ENCODE data around the gene CAPN11. TPM values are rescaled to one million over a fixed set of nuclear protein-coding genes. Genes with fewer than 3 reads are reported as not detected.

The CAPN11 gene
- total RNA-seq, result under 1 TPM in 1 of 2 experiments, not detected in 1; 0.13 TPM

DNA sequence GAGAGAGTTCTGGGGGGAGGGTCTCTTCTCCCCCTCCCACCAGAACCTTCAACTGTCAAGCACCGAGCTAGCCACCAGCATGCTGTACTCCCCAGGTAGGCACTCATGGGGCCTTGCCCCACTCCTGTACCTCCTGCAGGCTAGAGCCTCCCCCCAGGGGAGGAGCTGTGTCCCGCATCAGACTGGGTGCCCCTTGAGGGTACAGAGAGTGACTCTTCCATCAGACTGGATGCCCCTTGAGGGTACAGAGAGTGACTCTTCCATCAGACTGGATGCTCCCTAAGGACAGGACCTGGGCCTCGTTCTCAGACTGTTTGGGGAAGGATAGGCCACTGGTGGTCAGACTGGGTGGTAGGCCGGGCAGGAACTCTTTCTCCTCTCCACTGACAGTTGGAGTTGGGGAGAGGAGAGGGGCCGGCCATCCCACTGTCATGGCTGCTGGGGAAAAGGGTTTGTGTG, at the start of gene CAPN11:
CAPN11 (plus strand) TSS at position 51 of the 459 bp plus-strand sequence; CDS start at position 80, 29 bp downstream.
- no peak within 1 kb of the TSS for H3K4me3 Mint-ChIP-seq
- DNase-seq, result no peak
- peaks cover 6% of the 10 kb centered on the region for H3K4me1 Mint-ChIP-seq
- POLR2A ChIA-PET, result no interaction called here
- no peaks in the 10 kb centered on the region for H3K36me3 Mint-ChIP-seq (ENCODE audit: low read depth)
- H3K27me3 Mint-ChIP-seq, result peaks cover 9% of the 10 kb centered on the region
- H3K9me3 Mint-ChIP-seq, result no peaks in the 10 kb centered on the region
- no peak within 1 kb of the TSS for H3K27ac Mint-ChIP-seq
- CTCF ChIA-PET, result no interaction called here

DNA sequence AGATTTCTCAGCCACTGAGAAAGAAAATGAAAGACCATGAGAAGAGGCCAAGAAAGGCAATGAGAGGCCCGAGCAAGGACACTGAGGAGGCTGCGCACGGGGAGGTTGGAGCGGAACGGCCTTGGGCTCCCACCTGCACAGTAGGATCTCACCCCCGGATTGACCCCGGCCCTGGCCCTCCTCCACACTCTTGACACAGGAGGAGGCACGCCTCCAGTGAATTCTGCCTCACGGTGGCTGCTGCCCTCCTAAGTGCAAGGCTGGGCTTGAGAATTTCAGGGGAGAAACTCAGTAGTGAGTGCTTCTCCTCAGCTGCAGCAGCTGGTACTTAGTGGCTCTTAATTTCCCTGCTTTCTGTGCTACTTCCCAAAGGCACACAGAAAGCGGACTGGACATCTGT, 49.4 kb upstream of the CAPN11 start:
- Mint-ChIP-seq H3K4me3 (no peak overlapping the region), H3K9me3 (no peaks in the 10 kb centered on the region), H3K27me3 (no peaks in the 10 kb centered on the region), H3K36me3 (ENCODE audit: low read depth) (peaks cover 37% of the 10 kb centered on the region), H3K27ac (no peak overlapping the region), H3K4me1 (peaks cover 12% of the 10 kb centered on the region)
- CTCF ChIA-PET, result no interaction called here
- DNase-seq, result no peak
- POLR2A ChIA-PET, result no interaction called here

DNA sequence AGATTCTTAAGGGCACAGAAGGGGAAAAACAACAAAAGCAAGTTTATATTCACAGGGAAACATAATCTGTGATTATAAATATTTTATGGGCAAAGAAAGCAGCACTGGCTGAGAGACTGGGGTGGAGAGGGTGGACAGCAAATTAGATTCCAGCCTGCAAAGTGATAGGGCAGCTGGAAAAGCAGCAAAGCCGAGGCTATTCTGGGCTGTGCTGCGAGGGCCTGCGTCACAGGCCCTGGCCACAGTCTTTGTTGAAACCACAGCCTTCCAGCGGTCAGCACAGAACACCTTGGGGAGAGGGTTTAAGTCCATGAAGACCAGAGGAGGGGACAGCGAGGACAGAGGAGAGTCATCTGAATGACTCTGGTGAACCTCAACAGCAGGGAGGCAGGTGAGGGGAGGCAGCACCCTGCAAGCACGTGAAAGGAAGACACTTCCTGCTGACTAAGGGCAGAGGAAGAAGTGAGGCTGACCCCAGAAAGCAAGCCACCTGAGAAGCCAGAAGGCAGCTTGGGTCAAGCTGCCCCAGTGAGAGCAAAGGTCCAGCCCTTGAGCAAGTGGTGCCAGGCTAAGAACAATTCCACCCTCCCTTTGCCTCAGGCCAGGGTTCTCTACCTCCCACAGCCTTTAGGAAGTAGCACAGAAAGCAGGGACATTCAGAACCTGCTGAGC, 48.5 kb upstream of the CAPN11 start:
- Mint-ChIP-seq H3K27ac (no peak overlapping the region), H3K36me3 (ENCODE audit: low read depth) (peaks cover 37% of the 10 kb centered on the region), H3K4me1 (peaks cover 12% of the 10 kb centered on the region), H3K4me3 (no peak overlapping the region), H3K27me3 (no peaks in the 10 kb centered on the region), H3K9me3 (no peaks in the 10 kb centered on the region)
- POLR2A ChIA-PET, result interaction anchor here (0.6 to 1.1 kb wide), 2 partner anchors 12 to 207 kb away, joined by 3 read pairs; no protein-coding TSS in a partner anchor
- CTCF ChIA-PET, result interaction anchor here (1.0 to 2.1 kb wide), 2 partner anchors 12 to 15 kb away, joined by 3 to 6 read pairs; no protein-coding TSS in a partner anchor
- no peak for DNase-seq

DNA sequence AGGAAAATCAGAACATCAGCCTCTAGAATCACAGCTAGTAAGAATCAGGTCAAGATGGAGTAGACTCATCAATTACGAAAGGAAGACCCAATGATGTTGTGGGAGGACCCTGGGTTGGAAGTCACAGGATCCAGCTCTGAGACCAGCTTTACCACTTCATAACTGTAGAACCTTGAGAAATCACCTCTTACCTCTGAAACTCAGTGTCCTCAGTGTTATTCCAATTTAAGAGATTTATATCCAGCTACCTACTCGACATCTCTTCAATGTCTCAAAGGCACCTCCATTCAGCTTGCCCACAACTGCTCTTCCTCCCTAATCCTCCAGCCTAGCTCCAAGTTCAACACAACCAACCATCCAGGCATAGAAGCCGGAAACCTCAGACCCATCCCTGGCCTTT, 47.7 kb upstream of the CAPN11 start:
- no peak overlapping the region for H3K4me3 Mint-ChIP-seq
- ChIA-PET CTCF (interaction anchor here (0.9 to 2.1 kb wide), 4 partner anchors 8 to 32 kb away, joined by 3 to 6 read pairs (median 4); no protein-coding TSS in a partner anchor), POLR2A (interaction anchor here (0.6 to 1.1 kb wide), 2 partner anchors 11 to 206 kb away, joined by 3 read pairs; no protein-coding TSS in a partner anchor)
- no peak overlapping the region for H3K27ac Mint-ChIP-seq
- H3K4me1 Mint-ChIP-seq, result peaks cover 12% of the 10 kb centered on the region
- H3K27me3 Mint-ChIP-seq, result no peaks in the 10 kb centered on the region
- H3K9me3 Mint-ChIP-seq, result no peaks in the 10 kb centered on the region
- DNase-seq, result no peak
- peaks cover 39% of the 10 kb centered on the region for H3K36me3 Mint-ChIP-seq (ENCODE audit: low read depth)

DNA sequence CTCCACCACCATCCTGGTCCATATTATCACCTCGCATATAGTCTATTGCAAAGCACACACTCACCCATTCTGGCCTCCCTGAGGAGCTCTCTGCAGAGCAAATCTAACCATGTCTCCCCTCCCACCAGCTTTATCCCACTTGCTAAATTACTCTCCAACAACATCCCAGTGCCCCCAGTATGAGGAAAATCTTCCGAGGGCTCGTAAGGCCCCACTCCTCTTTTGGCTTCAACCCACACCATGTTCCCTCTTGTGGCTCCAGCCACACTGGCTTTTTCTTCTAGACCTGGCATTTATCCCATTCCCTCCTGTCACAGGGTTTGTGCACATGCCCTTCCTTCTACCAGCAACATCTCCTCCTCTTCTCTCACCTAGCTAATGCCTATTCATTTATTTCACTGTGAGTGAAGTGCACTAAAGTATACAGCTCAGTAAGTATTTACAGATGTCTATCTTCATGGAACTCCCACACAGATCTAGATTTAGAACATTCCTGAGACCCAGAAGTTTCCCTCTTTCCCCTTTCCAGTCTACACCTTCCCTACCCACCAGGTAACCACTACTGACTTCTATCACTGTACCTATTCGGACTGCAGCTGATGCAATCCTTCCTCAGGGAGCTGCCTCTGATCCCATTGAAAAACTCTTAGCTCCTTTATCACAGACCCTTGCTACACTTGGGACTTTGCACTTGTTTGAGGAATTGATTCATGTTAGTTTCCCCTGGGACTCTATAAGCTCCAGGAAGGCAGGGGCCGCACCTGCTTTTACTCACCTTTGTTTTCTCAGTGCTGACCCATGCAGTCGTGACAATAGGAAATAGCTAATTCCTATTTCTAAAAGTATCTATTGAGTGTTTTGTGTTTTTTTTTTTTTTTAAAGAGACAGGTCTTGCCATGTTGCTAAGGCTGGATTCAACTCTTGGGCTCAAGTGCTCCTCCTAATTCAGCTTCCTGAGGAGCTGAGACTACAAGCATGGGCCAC, 46.9 kb upstream of the CAPN11 start:
- peaks cover 38% of the 10 kb centered on the region for H3K36me3 Mint-ChIP-seq (ENCODE audit: low read depth)
- no peak for DNase-seq
- H3K4me3 Mint-ChIP-seq, result no peak overlapping the region
- ChIA-PET CTCF (interaction anchor here (0.9 to 2.1 kb wide), 5 partner anchors 9 to 33 kb away, joined by 3 to 6 read pairs (median 4); no protein-coding TSS in a partner anchor), POLR2A (interaction anchor here (1.0 to 1.1 kb wide), 3 partner anchors 10 to 145 kb away, joined by 3 to 4 read pairs (median 3); no protein-coding TSS in a partner anchor)
- no peaks in the 10 kb centered on the region for H3K9me3 Mint-ChIP-seq
- no peaks in the 10 kb centered on the region for H3K27me3 Mint-ChIP-seq
- no peak overlapping the region for H3K27ac Mint-ChIP-seq
- peaks cover 19% of the 10 kb centered on the region for H3K4me1 Mint-ChIP-seq

DNA sequence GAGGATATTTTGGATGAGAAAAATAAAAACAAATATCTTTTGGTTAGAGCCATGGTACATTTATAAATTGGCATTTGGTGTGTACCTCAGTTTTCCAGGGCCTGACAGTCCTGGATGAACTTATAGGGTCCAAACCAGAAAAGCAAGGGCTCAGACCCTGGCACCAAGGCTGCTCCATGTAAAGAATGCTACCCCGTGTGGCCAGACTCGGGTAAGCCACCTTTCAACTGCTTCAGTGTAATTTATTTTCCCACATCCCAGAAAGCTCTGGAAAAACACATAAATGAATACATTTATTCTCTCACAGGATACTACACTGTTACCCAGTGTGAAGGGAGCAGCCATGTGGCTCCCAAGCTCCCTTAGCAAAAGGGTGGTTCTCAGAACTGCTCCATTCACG, 45.2 kb upstream of the CAPN11 start:
- Mint-ChIP-seq H3K36me3 (ENCODE audit: low read depth) (peaks cover 45% of the 10 kb centered on the region), H3K9me3 (no peaks in the 10 kb centered on the region), H3K4me1 (peaks cover 25% of the 10 kb centered on the region), H3K27ac (no peak overlapping the region), H3K27me3 (no peaks in the 10 kb centered on the region), H3K4me3 (no peak overlapping the region)
- ChIA-PET CTCF (interaction anchor here (1.8 kb wide), 1 partner anchor 17 kb away, joined by 4 read pairs; no protein-coding TSS in a partner anchor), POLR2A (no interaction called here)
- DNase-seq, result no peak

DNA sequence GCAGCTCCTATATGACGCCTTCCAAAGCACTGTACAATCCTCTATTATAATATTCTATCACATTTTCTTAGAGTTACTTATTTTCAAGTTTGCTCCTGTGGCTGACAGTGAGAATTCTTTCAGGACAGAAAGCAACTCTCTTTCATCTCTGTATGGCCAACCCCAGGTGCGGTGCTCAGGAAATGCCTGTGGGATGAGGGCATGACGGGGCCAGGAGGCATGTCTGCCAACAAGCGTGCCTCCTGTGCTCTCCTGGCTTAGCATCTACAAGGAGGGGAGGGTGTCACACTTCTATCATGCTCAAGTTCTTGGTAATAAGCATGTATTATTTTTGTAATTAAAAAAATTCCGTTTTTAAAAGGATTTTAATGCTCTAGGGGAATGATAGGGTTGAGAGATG, 42.8 kb upstream of the CAPN11 start:
- Mint-ChIP-seq H3K36me3 (ENCODE audit: low read depth) (peaks cover 47% of the 10 kb centered on the region), H3K27ac (no peak overlapping the region), H3K4me1 (peaks cover 25% of the 10 kb centered on the region), H3K27me3 (no peaks in the 10 kb centered on the region), H3K9me3 (no peaks in the 10 kb centered on the region), H3K4me3 (no peak overlapping the region)
- ChIA-PET POLR2A (interaction anchor here (1.4 kb wide), 1 partner anchor 22 kb away, joined by 4 read pairs; no protein-coding TSS in a partner anchor), CTCF (no interaction called here)
- DNase-seq, result no peak

DNA sequence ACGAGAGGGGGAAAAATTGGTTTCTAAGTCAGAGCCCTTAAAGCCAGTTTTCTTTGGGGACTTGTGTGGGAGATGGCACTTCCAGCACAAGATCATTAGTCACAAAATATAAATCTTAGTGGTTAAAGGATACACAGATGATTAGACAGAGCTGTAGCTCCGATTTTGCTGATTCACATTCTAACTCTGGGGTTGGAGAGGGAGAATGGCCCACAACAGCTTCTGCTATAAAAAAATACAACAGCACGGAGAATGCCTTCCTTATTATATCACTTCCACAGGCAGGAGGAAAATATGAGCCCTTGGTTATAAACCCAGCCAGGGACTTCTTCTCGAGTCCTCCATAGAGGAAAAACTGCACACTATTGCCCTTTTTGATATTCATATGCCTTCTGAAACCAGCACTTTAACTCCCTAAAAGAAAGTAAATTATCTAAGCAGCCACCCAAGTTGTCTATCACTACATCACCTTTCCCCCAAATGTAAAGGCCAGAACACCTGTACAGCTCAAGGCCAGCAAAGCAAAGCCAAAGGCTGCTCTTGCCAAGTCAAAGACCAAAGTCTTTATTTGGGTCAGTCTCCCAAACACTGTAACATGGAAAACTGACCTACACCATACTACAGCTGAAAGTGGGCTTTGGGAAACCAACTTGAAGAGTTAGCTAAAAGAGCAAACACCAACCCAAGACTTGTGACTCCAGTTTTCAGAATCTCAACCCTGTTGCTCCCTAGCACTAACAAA, 41.8 kb upstream of the CAPN11 start:
- no peak overlapping the region for H3K4me3 Mint-ChIP-seq
- POLR2A ChIA-PET, result interaction anchor here (0.6 to 1.4 kb wide), 2 partner anchors 21 to 181 kb away, joined by 3 to 4 read pairs; no protein-coding TSS in a partner anchor
- no peaks in the 10 kb centered on the region for H3K27me3 Mint-ChIP-seq
- H3K9me3 Mint-ChIP-seq, result no peaks in the 10 kb centered on the region
- CTCF ChIA-PET, result interaction anchor here (1.6 kb wide), 1 partner anchor 348 kb away, joined by 3 read pairs; no protein-coding TSS in a partner anchor
- no peak overlapping the region for H3K27ac Mint-ChIP-seq
- peaks cover 25% of the 10 kb centered on the region for H3K4me1 Mint-ChIP-seq
- no peak for DNase-seq
- peaks cover 38% of the 10 kb centered on the region for H3K36me3 Mint-ChIP-seq (ENCODE audit: low read depth)

DNA sequence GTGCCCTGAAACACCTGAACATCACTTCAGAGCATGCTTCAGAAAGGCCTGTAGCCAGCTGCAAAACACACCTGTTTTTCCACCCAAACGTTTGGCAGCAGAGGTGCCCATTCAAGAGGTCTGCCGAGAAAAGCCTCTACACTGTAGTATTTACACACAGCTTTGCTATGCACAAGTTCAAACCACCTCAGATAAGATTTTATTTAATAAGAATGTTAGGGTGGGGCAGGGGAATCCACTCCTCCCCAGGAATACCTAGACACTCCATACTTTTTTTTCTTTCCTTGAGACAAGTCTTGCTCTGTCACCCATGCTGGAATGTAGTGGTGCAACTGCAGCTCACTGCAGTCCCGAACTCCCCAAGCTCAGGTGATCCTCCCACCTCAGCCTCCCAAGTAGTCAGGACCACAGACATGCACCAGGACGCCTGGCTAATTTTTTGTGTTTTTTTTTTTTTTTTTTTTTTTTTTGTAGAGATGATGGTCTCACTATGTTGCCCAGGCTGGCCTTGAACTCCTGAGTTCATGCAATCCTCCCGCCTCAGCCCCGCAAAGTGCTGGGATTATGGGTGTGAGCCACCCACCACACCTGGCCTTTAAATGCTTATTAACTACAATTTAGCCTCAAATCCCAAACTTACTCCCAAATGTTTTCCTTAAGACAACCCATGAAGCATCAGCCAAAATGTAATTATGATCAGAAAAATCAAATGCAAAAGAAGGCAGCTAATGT, 41.1 kb upstream of the CAPN11 start:
- ChIA-PET POLR2A (interaction anchor here (1.0 kb wide), 1 partner anchor 130 kb away, joined by 3 read pairs; the partner anchor contains the start of gene HSP90AB1), CTCF (interaction anchor here (1.6 kb wide), 1 partner anchor 349 kb away, joined by 3 read pairs; no protein-coding TSS in a partner anchor)
- Mint-ChIP-seq H3K4me1 (peaks cover 29% of the 10 kb centered on the region), H3K36me3 (ENCODE audit: low read depth) (peaks cover 34% of the 10 kb centered on the region), H3K4me3 (no peak overlapping the region), H3K9me3 (no peaks in the 10 kb centered on the region), H3K27ac (no peak overlapping the region), H3K27me3 (no peaks in the 10 kb centered on the region)
- DNase-seq, result no peak

DNA sequence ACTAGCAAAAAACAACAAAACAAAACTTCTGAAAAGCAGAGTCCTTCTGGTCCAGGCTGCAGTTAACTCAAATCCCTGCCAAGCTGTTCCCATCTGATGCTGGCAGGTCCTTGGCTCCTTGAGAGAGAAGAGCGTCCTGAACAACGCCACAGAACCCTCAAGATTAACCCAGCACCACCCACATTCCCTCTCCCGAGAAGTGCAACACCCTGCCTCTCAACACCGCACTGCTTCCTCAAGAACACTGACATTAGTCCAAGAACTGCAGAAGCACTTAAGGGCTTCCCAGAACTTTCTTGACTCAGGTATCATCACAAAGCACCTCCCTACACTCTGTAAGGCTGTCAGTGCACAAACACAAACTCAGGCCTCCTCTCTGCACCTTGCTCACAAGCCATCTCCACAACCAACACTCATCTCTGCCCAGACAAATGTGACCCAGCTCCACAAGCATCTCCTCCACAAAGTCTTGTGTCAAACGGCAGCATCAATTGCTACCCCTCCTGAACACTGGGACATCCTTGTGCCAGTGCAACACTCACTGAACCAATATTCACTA, 38.8 kb upstream of the CAPN11 start:
- CTCF ChIA-PET, result no interaction called here
- Mint-ChIP-seq H3K36me3 (ENCODE audit: low read depth) (peaks cover 29% of the 10 kb centered on the region), H3K27ac (no peak overlapping the region), H3K4me3 (no peak overlapping the region), H3K4me1 (peaks cover 51% of the 10 kb centered on the region), H3K9me3 (no peaks in the 10 kb centered on the region), H3K27me3 (no peaks in the 10 kb centered on the region)
- POLR2A ChIA-PET, result no interaction called here
- DNase-seq, result no peak

DNA sequence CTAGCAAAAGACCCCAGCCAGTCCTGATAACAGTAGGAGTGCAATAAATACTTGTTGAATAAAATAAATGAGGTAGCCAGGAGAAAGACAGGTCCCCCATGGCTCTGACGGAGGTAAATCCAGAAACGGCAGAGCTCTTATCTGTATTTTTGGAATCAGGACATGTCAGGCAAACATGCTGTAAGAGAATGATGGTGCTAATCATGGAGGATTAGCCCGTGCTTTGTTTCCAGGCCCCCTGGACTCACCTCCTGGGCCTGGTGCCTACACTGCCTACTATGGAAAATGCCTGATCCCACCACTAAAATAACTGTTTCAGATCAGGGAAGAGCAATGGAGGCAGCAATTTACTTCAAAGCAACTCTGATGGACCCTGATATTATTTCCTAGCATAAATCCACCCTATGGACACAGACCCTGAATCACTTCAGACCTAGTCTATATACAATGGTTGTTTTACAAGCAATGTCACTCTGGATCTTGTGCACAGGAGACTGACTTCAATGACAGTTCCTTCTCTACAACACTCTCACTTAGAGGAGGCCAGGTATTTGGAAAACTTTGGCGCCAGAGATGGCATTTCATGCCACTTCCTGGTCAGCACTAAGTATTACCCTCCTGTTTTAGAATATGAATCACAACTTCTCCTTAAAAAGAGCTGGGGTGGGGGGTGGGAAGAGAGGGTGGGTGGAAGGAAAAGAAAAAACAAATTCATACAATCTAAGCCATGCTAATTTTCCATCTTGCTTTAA, 37.8 kb upstream of the CAPN11 start:
- Mint-ChIP-seq H3K4me3 (no peak overlapping the region), H3K27ac (no peak overlapping the region), H3K9me3 (no peaks in the 10 kb centered on the region), H3K36me3 (ENCODE audit: low read depth) (peaks cover 30% of the 10 kb centered on the region), H3K4me1 (peaks cover 58% of the 10 kb centered on the region), H3K27me3 (no peaks in the 10 kb centered on the region)
- CTCF ChIA-PET, result interaction anchor here (1.0 to 1.2 kb wide), 2 partner anchors 41 to 51 kb away, joined by 3 to 4 read pairs; no protein-coding TSS in a partner anchor
- DNase-seq, result no peak
- POLR2A ChIA-PET, result no interaction called here

All from activated CD4-positive, alpha-beta memory T cell treated with anti-CD3 and anti-CD28 coated beads, Interleukin-2, amount 10 ng/mL, durations not matched to agents 7 days and 5 days (primary cell).